Liver (tissue), 9 donors: ENCODE results near the gene PASD1. TPM values are rescaled to one million over a fixed set of nuclear protein-coding genes. Genes with fewer than 3 reads are reported as not detected.

Experiments used
- DNase-seq: peaks from one replicate; pipeline ENCODE4 v3.0.0-alpha.2; 2017; ENCODE audit warnings: low spot score
- H3K27ac ChIP-seq, 2 donors: one replicate each; pipeline ENCODE4 v1.7.0; 2013; ENCODE audit warnings: inconsistent platforms in 2 of 2, low read length in 2 of 2, control low read depth in 1 of 2, low read depth in 1 of 2, mild to moderate bottlenecking in 1 of 2
- H3K27me3 ChIP-seq, 4 donors: one replicate each; pipeline versions ENCODE4 v1.6.1 to v1.7.0; 2013; ENCODE audit warnings: low read length in 3 of 4, inconsistent platforms in 1 of 4, mild to moderate bottlenecking in 1 of 4, moderate library complexity in 1 of 4; ENCODE audit not compliant: control insufficient read depth in 4 of 4, insufficient read depth in 4 of 4
- H3K36me3 ChIP-seq, 4 donors: one replicate each; pipeline versions ENCODE4 v1.6.1 to v1.7.0; 2013; ENCODE audit warnings: low read length in 3 of 4, mild to moderate bottlenecking in 3 of 4, low read depth in 1 of 4, moderate library complexity in 1 of 4; ENCODE audit not compliant: control insufficient read depth in 4 of 4, insufficient read depth in 3 of 4
- H3K4me1 ChIP-seq, 4 donors: one replicate each; pipeline versions ENCODE4 v1.6.1 to v1.7.0; 2013; ENCODE audit warnings: low read length in 3 of 4, mild to moderate bottlenecking in 3 of 4, moderate library complexity in 1 of 4; ENCODE audit not compliant: control insufficient read depth in 4 of 4, insufficient read depth in 4 of 4
- H3K4me3 ChIP-seq, 3 donors: one replicate each; pipeline versions ENCODE4 v1.6.1 to v1.7.0; 2013; ENCODE audit warnings: low read length in 3 of 3, control low read depth in 1 of 3, low read depth in 1 of 3, mild to moderate bottlenecking in 1 of 3
- H3K9ac ChIP-seq, 2 donors: one replicate each; pipeline ENCODE4 v1.7.0; 2013; ENCODE audit warnings: low read length in 2 of 2, mild to moderate bottlenecking in 2 of 2, moderate library complexity in 2 of 2, control low read depth in 1 of 2, low read depth in 1 of 2
- H3K9me3 ChIP-seq, 4 donors: one replicate each; pipeline versions ENCODE4 v1.6.1 to v1.7.0; 2013; ENCODE audit warnings: low read length in 3 of 4; ENCODE audit not compliant: control insufficient read depth in 4 of 4
- EGR1 ChIP-seq, 2 donors: IDR thresholded peaks; 2 replicates each; pipeline ENCODE4 v1.6.1; 2016 to 2018; ENCODE audit warnings: antibody characterized with exemption in 2 of 2, low read depth in 2 of 2
- FOXA1 ChIP-seq: IDR thresholded peaks from 2 replicates; pipeline ENCODE4 v1.6.1; 2016; ENCODE audit warnings: antibody characterized with exemption
- FOXA2 ChIP-seq: IDR thresholded peaks from 2 replicates; pipeline ENCODE4 v1.6.1; 2016; ENCODE audit warnings: antibody characterized with exemption
- GABPA ChIP-seq, 2 donors: IDR thresholded peaks in 1 of 2; conservative IDR thresholded peaks in 1 of 2; 2 replicates each; pipeline ENCODE4 v1.6.1; 2016; ENCODE audit warnings: antibody characterized with exemption in 2 of 2, mild to moderate bottlenecking in 1 of 2, moderate library complexity in 1 of 2
- HNF4A ChIP-seq, 2 donors: conservative IDR thresholded peaks; 2 replicates each; pipeline ENCODE4 v1.6.1; 2016; ENCODE audit warnings: antibody characterized with exemption in 2 of 2, mild to moderate bottlenecking in 2 of 2
- HNF4G ChIP-seq: IDR thresholded peaks from 2 replicates; pipeline ENCODE4 v1.6.1; 2016; ENCODE audit warnings: antibody characterized with exemption
- JUND ChIP-seq, 2 donors: IDR thresholded peaks; 2 replicates each; pipeline ENCODE4 v1.6.1; 2016; ENCODE audit warnings: antibody characterized with exemption in 2 of 2
- NR2F2 ChIP-seq: IDR thresholded peaks from 2 replicates; pipeline ENCODE4 v1.6.1; 2016; ENCODE audit warnings: antibody characterized with exemption
- RAD21 ChIP-seq, 2 donors: IDR thresholded peaks; 2 replicates each; pipeline ENCODE4 v1.6.1; 2016; ENCODE audit warnings: antibody characterized with exemption in 2 of 2, mild to moderate bottlenecking in 2 of 2
- RXRA ChIP-seq, 2 donors: IDR thresholded peaks; 2 replicates each; pipeline ENCODE4 v1.6.1; 2017 to 2018; ENCODE audit warnings: antibody characterized with exemption in 2 of 2, mild to moderate bottlenecking in 1 of 2
- SP1 ChIP-seq: IDR thresholded peaks from 2 replicates; pipeline ENCODE4 v1.6.1; 2018; ENCODE audit warnings: antibody characterized with exemption, mild to moderate bottlenecking
- TAF1 ChIP-seq: conservative IDR thresholded peaks from 2 replicates; pipeline ENCODE4 v1.6.1; 2016; ENCODE audit warnings: antibody characterized with exemption, mild to moderate bottlenecking
- YY1 ChIP-seq: IDR thresholded peaks from 2 replicates; pipeline ENCODE4 v1.6.1; 2016; ENCODE audit warnings: antibody characterized with exemption, mild to moderate bottlenecking
- WGBS: extraction: QIAGEN DNeasy Blood & Tissue Kit; methylation state at CpG from one replicate; pipeline ENCODE4 v1.1.7; 2013; 5-methylcytosine and 5-hydroxymethylcytosine counted together
- polyA plus RNA-seq, 2 donors: library from polyadenylated mRNA; stranded (reverse) in 1 of 2; unstranded in 1 of 2; fragments of 200-250 nt in 1 of 2; fragments of >200 nt in 1 of 2; fragmentation: Nextera tagmentation in 1 of 2; extraction: Ambion mirVana in 1 of 2; gene quantifications; one replicate each; pipeline versions ENCODE4 v1.2.1 to v1.2.3, GENCODE V29; 2013 to 2015
- total RNA-seq, 2 donors: library from RNA; depleted of rRNA; stranded (reverse); fragments of >200 nt; gene quantifications; one replicate each; pipeline ENCODE4 v1.2.3, GENCODE V29; 2014
- TF ChIP-seq, protein P1 (sequence below): fragments of 150-350 bp; IDR thresholded peaks from 2 replicates; pipeline ENCODE4 v1.5.1; 2017; ENCODE audit warnings: improper control_type of control experiment, low read depth, low read length; ENCODE audit not compliant: missing input control
- TF ChIP-seq, protein P2 (sequence below): IDR thresholded peaks from 2 replicates; pipeline ENCODE4 v1.6.1; 2016; ENCODE audit warnings: antibody characterized with exemption
- TF ChIP-seq, protein P3 (sequence below): IDR thresholded peaks from 2 replicates; pipeline ENCODE4 v1.6.1; 2016; ENCODE audit warnings: antibody characterized with exemption
- TF ChIP-seq, protein P4 (sequence below): IDR thresholded peaks from 2 replicates; pipeline ENCODE4 v1.6.1; 2016; ENCODE audit warnings: antibody characterized with exemption, mild to moderate bottlenecking
- TF ChIP-seq, protein P5 (sequence below): IDR thresholded peaks from 2 replicates; pipeline ENCODE4 v1.6.1; 2016; ENCODE audit warnings: antibody characterized with exemption
- donor health status: healthy.
- donor health status: healthy.
- donor health status: healthy.
- donor health status: healthy.
- donor health status: healthy.

Gene PASD1
- total and polyA plus RNA-seq, 4 donors = not detected

DNA sequence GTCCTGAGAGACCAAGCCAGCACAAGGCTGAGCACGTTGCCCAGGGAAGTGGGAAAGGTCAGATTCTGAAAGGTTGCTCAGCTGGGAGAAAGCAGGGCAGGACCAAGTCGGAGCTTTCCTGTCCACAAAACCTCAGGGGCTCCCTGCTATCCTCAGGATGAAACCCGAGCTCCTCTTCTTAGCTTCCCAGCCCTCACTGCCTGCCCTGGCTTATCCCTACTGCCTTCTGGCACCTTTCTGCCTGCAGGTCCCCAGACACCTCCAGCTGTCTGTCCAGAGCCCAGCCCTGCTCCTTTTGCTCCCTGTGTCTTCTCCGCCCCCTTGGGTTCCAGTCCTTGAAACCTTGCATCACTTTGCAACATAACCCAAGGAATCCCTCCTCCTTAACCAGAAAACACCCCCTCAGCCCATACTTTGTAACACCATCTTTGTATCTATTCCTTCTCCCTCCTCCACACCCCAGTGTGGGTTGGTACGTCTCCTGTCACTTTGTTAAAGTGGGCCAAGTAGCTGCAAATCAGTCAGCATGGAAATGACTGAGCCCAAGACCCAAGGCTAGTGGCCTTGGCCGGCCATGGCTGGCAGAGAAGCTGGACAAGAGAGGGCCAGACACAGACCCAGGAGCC, 111.8 kb downstream of the PASD1 start:
- Histone ChIP-seq H3K27me3 (no peaks in the 10 kb centered on the region), H3K9ac (no peak overlapping the region), H3K36me3 (no peaks in the 10 kb centered on the region), H3K4me3 (no peak overlapping the region), H3K27ac (no peak overlapping the region), H3K4me1 (peaks cover 0 to 1% (median 0%) of the 10 kb centered on the region in 4 donors), H3K9me3 (no peaks in the 10 kb centered on the region)
- DNase-seq = no peak
- TF ChIP-seq RAD21 (IDR thresholded peaks at IDR 0.05) = no peak
- TF ChIP-seq, protein P1, sequence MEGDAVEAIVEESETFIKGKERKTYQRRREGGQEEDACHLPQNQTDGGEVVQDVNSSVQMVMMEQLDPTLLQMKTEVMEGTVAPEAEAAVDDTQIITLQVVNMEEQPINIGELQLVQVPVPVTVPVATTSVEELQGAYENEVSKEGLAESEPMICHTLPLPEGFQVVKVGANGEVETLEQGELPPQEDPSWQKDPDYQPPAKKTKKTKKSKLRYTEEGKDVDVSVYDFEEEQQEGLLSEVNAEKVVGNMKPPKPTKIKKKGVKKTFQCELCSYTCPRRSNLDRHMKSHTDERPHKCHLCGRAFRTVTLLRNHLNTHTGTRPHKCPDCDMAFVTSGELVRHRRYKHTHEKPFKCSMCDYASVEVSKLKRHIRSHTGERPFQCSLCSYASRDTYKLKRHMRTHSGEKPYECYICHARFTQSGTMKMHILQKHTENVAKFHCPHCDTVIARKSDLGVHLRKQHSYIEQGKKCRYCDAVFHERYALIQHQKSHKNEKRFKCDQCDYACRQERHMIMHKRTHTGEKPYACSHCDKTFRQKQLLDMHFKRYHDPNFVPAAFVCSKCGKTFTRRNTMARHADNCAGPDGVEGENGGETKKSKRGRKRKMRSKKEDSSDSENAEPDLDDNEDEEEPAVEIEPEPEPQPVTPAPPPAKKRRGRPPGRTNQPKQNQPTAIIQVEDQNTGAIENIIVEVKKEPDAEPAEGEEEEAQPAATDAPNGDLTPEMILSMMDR = no peak
- TF ChIP-seq HNF4A (conservative IDR thresholded peaks at IDR 0.05) = no peak
- TF ChIP-seq, protein P2, sequence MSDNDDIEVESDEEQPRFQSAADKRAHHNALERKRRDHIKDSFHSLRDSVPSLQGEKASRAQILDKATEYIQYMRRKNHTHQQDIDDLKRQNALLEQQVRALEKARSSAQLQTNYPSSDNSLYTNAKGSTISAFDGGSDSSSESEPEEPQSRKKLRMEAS = no peak
- no peak for TF ChIP-seq RXRA (IDR thresholded peaks at IDR 0.05)
- TF ChIP-seq, protein P3, sequence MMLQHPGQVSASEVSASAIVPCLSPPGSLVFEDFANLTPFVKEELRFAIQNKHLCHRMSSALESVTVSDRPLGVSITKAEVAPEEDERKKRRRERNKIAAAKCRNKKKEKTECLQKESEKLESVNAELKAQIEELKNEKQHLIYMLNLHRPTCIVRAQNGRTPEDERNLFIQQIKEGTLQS = no peak
- TF ChIP-seq EGR1 (IDR thresholded peaks at IDR 0.05; ENCODE audit: low read depth in 2 of 2) = no peak
- no peak for TF ChIP-seq GABPA (IDR thresholded peaks at IDR 0.05 in 1 of 2, conservative IDR thresholded peaks at IDR 0.05 in 1 of 2)
- no peak for TF ChIP-seq HNF4G
- TF ChIP-seq FOXA2 = no peak
- no peak for TF ChIP-seq FOXA1
- TF ChIP-seq SP1 = no peak
- TF ChIP-seq YY1 = no peak
- TF ChIP-seq JUND (IDR thresholded peaks at IDR 0.05) = no peak
- TF ChIP-seq TAF1 = no peak
- 69% methylated on average over 6 of the region's 6 CpGs for WGBS

DNA sequence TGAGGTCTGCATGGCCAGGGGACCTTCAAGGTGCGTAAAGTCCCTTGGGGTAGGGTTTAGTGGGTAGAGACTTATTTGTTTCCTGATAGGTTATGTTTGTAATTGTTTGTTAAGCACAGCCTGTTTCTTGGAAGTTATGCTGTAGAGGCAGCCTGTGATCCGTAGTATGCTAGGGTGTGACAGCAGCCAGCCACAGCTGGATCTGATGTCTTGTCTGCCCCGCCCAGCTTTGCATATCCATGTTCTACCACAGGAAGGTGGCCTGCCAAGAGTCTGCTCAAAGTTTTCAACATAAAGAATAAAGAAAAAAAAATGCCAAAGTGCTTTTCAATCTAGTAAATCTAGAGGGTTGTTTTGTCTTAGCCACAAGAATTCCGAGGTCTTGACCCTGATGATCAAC, 112.7 kb downstream of the PASD1 start:
- WGBS = 87% methylated on average over 4 of the region's 4 CpGs
- H3K4me3 ChIP-seq = no peak overlapping the region

More for the DNA sequence above, 112.7 kb downstream of the PASD1 start:
- no peak for DNase-seq
- TF ChIP-seq HNF4G (no peak), NR2F2 (no peak), EGR1 (IDR thresholded peaks at IDR 0.05; ENCODE audit: low read depth in 2 of 2) (no peak), RXRA (IDR thresholded peaks at IDR 0.05) (no peak), FOXA1 (no peak), JUND (IDR thresholded peaks at IDR 0.05) (no peak), TAF1 (no peak), GABPA (IDR thresholded peaks at IDR 0.05 in 1 of 2, conservative IDR thresholded peaks at IDR 0.05 in 1 of 2) (no peak), YY1 (no peak), RAD21 (IDR thresholded peaks at IDR 0.05) (no peak), SP1 (no peak), HNF4A (conservative IDR thresholded peaks at IDR 0.05) (no peak), FOXA2 (no peak)
- TF ChIP-seq, protein P3 = no peak
- TF ChIP-seq, protein P4, sequence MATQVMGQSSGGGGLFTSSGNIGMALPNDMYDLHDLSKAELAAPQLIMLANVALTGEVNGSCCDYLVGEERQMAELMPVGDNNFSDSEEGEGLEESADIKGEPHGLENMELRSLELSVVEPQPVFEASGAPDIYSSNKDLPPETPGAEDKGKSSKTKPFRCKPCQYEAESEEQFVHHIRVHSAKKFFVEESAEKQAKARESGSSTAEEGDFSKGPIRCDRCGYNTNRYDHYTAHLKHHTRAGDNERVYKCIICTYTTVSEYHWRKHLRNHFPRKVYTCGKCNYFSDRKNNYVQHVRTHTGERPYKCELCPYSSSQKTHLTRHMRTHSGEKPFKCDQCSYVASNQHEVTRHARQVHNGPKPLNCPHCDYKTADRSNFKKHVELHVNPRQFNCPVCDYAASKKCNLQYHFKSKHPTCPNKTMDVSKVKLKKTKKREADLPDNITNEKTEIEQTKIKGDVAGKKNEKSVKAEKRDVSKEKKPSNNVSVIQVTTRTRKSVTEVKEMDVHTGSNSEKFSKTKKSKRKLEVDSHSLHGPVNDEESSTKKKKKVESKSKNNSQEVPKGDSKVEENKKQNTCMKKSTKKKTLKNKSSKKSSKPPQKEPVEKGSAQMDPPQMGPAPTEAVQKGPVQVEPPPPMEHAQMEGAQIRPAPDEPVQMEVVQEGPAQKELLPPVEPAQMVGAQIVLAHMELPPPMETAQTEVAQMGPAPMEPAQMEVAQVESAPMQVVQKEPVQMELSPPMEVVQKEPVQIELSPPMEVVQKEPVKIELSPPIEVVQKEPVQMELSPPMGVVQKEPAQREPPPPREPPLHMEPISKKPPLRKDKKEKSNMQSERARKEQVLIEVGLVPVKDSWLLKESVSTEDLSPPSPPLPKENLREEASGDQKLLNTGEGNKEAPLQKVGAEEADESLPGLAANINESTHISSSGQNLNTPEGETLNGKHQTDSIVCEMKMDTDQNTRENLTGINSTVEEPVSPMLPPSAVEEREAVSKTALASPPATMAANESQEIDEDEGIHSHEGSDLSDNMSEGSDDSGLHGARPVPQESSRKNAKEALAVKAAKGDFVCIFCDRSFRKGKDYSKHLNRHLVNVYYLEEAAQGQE = no peak
- TF ChIP-seq, protein P5, sequence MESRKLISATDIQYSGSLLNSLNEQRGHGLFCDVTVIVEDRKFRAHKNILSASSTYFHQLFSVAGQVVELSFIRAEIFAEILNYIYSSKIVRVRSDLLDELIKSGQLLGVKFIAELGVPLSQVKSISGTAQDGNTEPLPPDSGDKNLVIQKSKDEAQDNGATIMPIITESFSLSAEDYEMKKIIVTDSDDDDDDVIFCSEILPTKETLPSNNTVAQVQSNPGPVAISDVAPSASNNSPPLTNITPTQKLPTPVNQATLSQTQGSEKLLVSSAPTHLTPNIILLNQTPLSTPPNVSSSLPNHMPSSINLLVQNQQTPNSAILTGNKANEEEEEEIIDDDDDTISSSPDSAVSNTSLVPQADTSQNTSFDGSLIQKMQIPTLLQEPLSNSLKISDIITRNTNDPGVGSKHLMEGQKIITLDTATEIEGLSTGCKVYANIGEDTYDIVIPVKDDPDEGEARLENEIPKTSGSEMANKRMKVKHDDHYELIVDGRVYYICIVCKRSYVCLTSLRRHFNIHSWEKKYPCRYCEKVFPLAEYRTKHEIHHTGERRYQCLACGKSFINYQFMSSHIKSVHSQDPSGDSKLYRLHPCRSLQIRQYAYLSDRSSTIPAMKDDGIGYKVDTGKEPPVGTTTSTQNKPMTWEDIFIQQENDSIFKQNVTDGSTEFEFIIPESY = no peak
- TF ChIP-seq, protein P2 = no peak
- TF ChIP-seq, protein P1 = no peak
- no peaks in the 10 kb centered on the region for H3K36me3 ChIP-seq
- H3K27me3 ChIP-seq = no peaks in the 10 kb centered on the region
- no peaks in the 10 kb centered on the region for H3K9me3 ChIP-seq
- H3K27ac ChIP-seq = no peak overlapping the region
- peaks cover 0 to 1% (median 0%) of the 10 kb centered on the region in 4 donors for H3K4me1 ChIP-seq
- no peak overlapping the region for H3K9ac ChIP-seq
